MM.1S (cell line): ENCODE data around the gene RAMP1.

Source experiments
- DNase-seq: peaks from one replicate; pipeline ENCODE4 v3.0.0-alpha.2; 2015
- H2AFZ ChIP-seq: fragments of 300-600 bp; sonication (generic); 2 replicates; pipeline ENCODE4 v1.6.0; 2016; ENCODE audit warnings: antibody characterized with exemption, low read length
- H3F3A ChIP-seq: fragments of 300-600 bp; sonication (generic); 2 replicates; pipeline ENCODE4 v1.6.1; 2016; ENCODE audit warnings: mild to moderate bottlenecking, antibody characterized with exemption, low read length, moderate library complexity, mixed read lengths; ENCODE audit not compliant: insufficient read depth
- H3K27ac ChIP-seq: fragments of 300-600 bp; sonication (generic); 2 replicates; pipeline ENCODE4 v1.5.1; 2016; ENCODE audit warnings: mild to moderate bottlenecking, low read length
- H3K27me3 ChIP-seq: fragments of 300-600 bp; sonication (generic); replicated peaks from 2 replicates; pipeline ENCODE4 v1.6.0; 2016; ENCODE audit warnings: low read length; ENCODE audit not compliant: insufficient read depth
- H3K36me3 ChIP-seq: fragments of 300-600 bp; sonication (generic); replicated peaks from 2 replicates; pipeline ENCODE4 v1.6.1; 2016; ENCODE audit warnings: mild to moderate bottlenecking, low read length, mixed read lengths; ENCODE audit not compliant: insufficient read depth
- H3K4me1 ChIP-seq: fragments of 300-600 bp; sonication (generic); 2 replicates; pipeline ENCODE4 v1.6.1; 2016; ENCODE audit warnings: low read length, mixed read lengths
- H3K4me2 ChIP-seq: fragments of 300-600 bp; sonication (generic); 2 replicates; pipeline ENCODE4 v1.6.0; 2016; ENCODE audit warnings: low read depth, low read length
- H3K4me3 ChIP-seq: fragments of 300-600 bp; sonication (generic); 2 replicates; pipeline ENCODE4 v1.5.1; 2016; ENCODE audit warnings: low read length, mixed read lengths
- H3K79me2 ChIP-seq: fragments of 300-600 bp; sonication (generic); 2 replicates; pipeline ENCODE4 v1.6.1; 2016; ENCODE audit warnings: mixed run types, low read length, mixed read lengths
- H3K9ac ChIP-seq: fragments of 300-600 bp; sonication (generic); 2 replicates; pipeline ENCODE4 v1.6.1; 2016; ENCODE audit warnings: low read length, mixed read lengths
- H3K9me2 ChIP-seq: fragments of 300-600 bp; sonication (generic); replicated peaks from 2 replicates; pipeline ENCODE4 v1.6.1; 2016; ENCODE audit warnings: mild to moderate bottlenecking, low read length, mixed read lengths; ENCODE audit not compliant: insufficient read depth
- H3K9me3 ChIP-seq: fragments of 300-600 bp; sonication (generic); replicated peaks from 2 replicates; pipeline ENCODE4 v1.6.1; 2016; ENCODE audit warnings: mild to moderate bottlenecking, low read length, mixed read lengths; ENCODE audit not compliant: insufficient read depth
- H4K20me1 ChIP-seq: fragments of 300-600 bp; sonication (generic); 2 replicates; pipeline ENCODE4 v1.6.1; 2016; ENCODE audit warnings: mild to moderate bottlenecking, low read length, moderate library complexity, mixed read lengths; ENCODE audit not compliant: insufficient read depth
- EZH2 ChIP-seq: fragments of 300-600 bp; sonication (generic); optimal IDR thresholded peaks from 2 replicates; pipeline ENCODE3; 2017; ENCODE audit warnings: low read depth, mild to moderate bottlenecking, antibody characterized with exemption, low read length, mixed read lengths
- EZH2phosphoT487 ChIP-seq: fragments of 300-600 bp; sonication (generic); IDR thresholded peaks from 2 replicates; pipeline ENCODE4 v1.6.1; 2018; ENCODE audit warnings: antibody characterized with exemption, low read length
- TF ChIP-seq, protein P1 (sequence below): fragments of 300-600 bp; sonication (generic); IDR thresholded peaks from 2 replicates; pipeline ENCODE4 v1.5.1; 2016; ENCODE audit warnings: antibody characterized with exemption, low read length, mixed read lengths

RAMP1 gene

GRCh38 chr2:237886685-237887481 is 27.5 kb downstream of the RAMP1 start:
- DNase-seq, result no peak
- H4K20me1 ChIP-seq, result no peaks in the 10 kb centered on the region
- H3K4me2 ChIP-seq, result no peak overlapping the region
- no peaks in the 10 kb centered on the region for H3K27me3 ChIP-seq
- no peaks in the 10 kb centered on the region for H3K36me3 ChIP-seq
- no peaks in the 10 kb centered on the region for H3K9me3 ChIP-seq
- no peaks in the 10 kb centered on the region for H3F3A ChIP-seq
- no peaks in the 10 kb centered on the region for H3K4me1 ChIP-seq
- no peak for TF ChIP-seq EZH2
- no peaks in the 10 kb centered on the region for H3K9me2 ChIP-seq
- no peak overlapping the region for H2AFZ ChIP-seq
- H3K27ac ChIP-seq, result no peak overlapping the region
- no peak overlapping the region for H3K4me3 ChIP-seq
- H3K9ac ChIP-seq, result no peak overlapping the region
- no peaks in the 10 kb centered on the region for H3K79me2 ChIP-seq

DNA sequence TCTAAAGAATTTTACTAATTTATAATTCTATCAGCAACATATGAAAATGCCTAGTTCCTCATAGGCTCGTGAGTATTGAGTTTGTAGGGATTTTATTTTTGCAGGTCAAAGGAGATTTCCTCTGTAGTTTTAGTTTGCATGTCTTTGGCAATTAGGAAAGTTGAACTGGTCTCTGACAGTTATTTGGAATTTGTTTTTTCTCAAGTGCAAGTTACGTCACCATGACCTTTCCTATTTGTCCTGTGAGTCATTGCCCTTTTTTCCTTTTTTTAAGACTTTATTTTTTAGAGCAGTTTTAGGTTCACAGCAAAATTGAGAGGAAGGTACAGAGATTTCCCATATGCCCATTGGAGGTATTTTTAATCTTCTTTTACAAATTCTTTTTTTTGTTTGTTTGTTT is 29.0 kb downstream of the RAMP1 start:
- H3K4me1 ChIP-seq, result no peaks in the 10 kb centered on the region
- no peak overlapping the region for H3K4me2 ChIP-seq
- no peak overlapping the region for H3K9ac ChIP-seq
- H3K9me3 ChIP-seq, result no peaks in the 10 kb centered on the region
- no peaks in the 10 kb centered on the region for H3K79me2 ChIP-seq
- no peaks in the 10 kb centered on the region for H3F3A ChIP-seq
- no peak overlapping the region for H3K4me3 ChIP-seq
- no peak overlapping the region for H3K27ac ChIP-seq
- TF ChIP-seq EZH2, result no peak
- TF ChIP-seq, protein P1, sequence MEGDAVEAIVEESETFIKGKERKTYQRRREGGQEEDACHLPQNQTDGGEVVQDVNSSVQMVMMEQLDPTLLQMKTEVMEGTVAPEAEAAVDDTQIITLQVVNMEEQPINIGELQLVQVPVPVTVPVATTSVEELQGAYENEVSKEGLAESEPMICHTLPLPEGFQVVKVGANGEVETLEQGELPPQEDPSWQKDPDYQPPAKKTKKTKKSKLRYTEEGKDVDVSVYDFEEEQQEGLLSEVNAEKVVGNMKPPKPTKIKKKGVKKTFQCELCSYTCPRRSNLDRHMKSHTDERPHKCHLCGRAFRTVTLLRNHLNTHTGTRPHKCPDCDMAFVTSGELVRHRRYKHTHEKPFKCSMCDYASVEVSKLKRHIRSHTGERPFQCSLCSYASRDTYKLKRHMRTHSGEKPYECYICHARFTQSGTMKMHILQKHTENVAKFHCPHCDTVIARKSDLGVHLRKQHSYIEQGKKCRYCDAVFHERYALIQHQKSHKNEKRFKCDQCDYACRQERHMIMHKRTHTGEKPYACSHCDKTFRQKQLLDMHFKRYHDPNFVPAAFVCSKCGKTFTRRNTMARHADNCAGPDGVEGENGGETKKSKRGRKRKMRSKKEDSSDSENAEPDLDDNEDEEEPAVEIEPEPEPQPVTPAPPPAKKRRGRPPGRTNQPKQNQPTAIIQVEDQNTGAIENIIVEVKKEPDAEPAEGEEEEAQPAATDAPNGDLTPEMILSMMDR, result no peak
- TF ChIP-seq EZH2phosphoT487, result no peak
- H3K36me3 ChIP-seq, result no peaks in the 10 kb centered on the region
- no peaks in the 10 kb centered on the region for H3K9me2 ChIP-seq
- no peak overlapping the region for H2AFZ ChIP-seq
- DNase-seq, result no peak
- no peaks in the 10 kb centered on the region for H4K20me1 ChIP-seq
- H3K27me3 ChIP-seq, result no peaks in the 10 kb centered on the region

GRCh38 chr2:237889016-237889415 is 29.6 kb downstream of the RAMP1 start:
- no peak overlapping the region for H3K27ac ChIP-seq

More at GRCh38 chr2:237889016-237889415, 29.6 kb downstream of the RAMP1 start:
- no peaks in the 10 kb centered on the region for H4K20me1 ChIP-seq
- no peak overlapping the region for H2AFZ ChIP-seq
- H3K36me3 ChIP-seq, result no peaks in the 10 kb centered on the region
- H3K4me1 ChIP-seq, result no peaks in the 10 kb centered on the region
- no peak overlapping the region for H3K9ac ChIP-seq
- no peak overlapping the region for H3K4me2 ChIP-seq
- DNase-seq, result no peak
- H3K27me3 ChIP-seq, result no peaks in the 10 kb centered on the region
- H3K4me3 ChIP-seq, result no peak overlapping the region
- no peaks in the 10 kb centered on the region for H3F3A ChIP-seq
- H3K9me2 ChIP-seq, result no peaks in the 10 kb centered on the region
- no peaks in the 10 kb centered on the region for H3K79me2 ChIP-seq
- no peaks in the 10 kb centered on the region for H3K9me3 ChIP-seq
- TF ChIP-seq, protein P1, result no peak
- TF ChIP-seq EZH2, result no peak
- TF ChIP-seq EZH2phosphoT487, result no peak
